Lower leg skin (tissue), 4 donors: ENCODE data around the gene ZCCHC17. TPM values are rescaled to one million over a fixed set of nuclear protein-coding genes. Genes with fewer than 3 reads are reported as not detected.

ENCODE experiments used
- DNase-seq, 2 donors: peaks; one replicate each; pipeline ENCODE4 v3.0.0-alpha.2; 2019; ENCODE audit warnings: low spot score in 2 of 2
- H3K4me3 ChIP-seq: fragments of 200-600 bp; sonication (generic); 2 replicates; pipeline ENCODE4 v1.5.1; 2017; ENCODE audit warnings: mild to moderate bottlenecking, low read depth; ENCODE audit not compliant: poor library complexity, severe bottlenecking
- POLR2A ChIP-seq, 2 donors: fragments of 450-650 bp; IDR thresholded peaks; one replicate each; pipeline ENCODE4 v1.6.1; 2016 to 2017; ENCODE audit warnings: antibody characterized with exemption in 2 of 2, mild to moderate bottlenecking in 1 of 2, moderate library complexity in 1 of 2
- WGBS, 2 donors: methylation state at CpG; one replicate each; pipeline ENCODE4 v1.1.5; 2018; 5-methylcytosine and 5-hydroxymethylcytosine counted together
- intact Hi-C: fragments of 100-400 bp; cut with DNase I; formaldehyde crosslinking; loops from one replicate; pipeline ENCODE4 v1.15.0; 2023; ENCODE audit warnings: low total_unique reads
- total RNA-seq, 4 donors: library from RNA; depleted of rRNA; stranded (reverse); fragments of >200 nt; gene quantifications; one replicate each; pipeline ENCODE4 v1.1.0, GENCODE V29; 2016
- TF ChIP-seq, protein P1 (sequence below), 3 donors: fragments of 450-650 bp; IDR thresholded peaks; one replicate each; pipeline ENCODE4 v1.5.1; 2016; ENCODE audit warnings: antibody characterized with exemption in 3 of 3, mild to moderate bottlenecking in 3 of 3, moderate library complexity in 2 of 3

Gene ZCCHC17
- total RNA-seq, 4 donors from 2014 or later: 14.9 to 23.2 (median 17.6) TPM

DNA sequence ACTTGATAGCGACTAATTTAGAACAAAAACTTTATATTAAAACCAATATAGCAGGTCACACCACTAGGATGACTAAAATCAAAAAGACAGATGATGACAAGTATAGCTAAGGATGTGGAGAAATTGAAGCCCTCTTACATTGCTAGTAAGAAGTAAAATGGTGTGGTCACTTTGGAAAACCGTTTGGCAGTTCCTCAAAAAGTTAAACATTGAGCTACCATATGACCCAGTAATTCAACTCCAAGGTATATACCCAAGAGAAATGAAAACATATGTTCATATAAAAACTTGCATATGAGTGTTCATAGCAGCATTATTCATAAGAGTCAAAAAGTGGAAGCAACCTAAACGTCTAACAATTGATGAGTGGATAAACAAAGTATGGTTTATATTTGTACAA is 103.1 kb downstream of the ZCCHC17 start:
- 52 to 56% methylated on average over 3 of the region's 3 CpGs for WGBS, 2 donors
- TF ChIP-seq, protein P1, sequence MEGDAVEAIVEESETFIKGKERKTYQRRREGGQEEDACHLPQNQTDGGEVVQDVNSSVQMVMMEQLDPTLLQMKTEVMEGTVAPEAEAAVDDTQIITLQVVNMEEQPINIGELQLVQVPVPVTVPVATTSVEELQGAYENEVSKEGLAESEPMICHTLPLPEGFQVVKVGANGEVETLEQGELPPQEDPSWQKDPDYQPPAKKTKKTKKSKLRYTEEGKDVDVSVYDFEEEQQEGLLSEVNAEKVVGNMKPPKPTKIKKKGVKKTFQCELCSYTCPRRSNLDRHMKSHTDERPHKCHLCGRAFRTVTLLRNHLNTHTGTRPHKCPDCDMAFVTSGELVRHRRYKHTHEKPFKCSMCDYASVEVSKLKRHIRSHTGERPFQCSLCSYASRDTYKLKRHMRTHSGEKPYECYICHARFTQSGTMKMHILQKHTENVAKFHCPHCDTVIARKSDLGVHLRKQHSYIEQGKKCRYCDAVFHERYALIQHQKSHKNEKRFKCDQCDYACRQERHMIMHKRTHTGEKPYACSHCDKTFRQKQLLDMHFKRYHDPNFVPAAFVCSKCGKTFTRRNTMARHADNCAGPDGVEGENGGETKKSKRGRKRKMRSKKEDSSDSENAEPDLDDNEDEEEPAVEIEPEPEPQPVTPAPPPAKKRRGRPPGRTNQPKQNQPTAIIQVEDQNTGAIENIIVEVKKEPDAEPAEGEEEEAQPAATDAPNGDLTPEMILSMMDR (IDR thresholded peaks at IDR 0.05): no peak
- no peak for TF ChIP-seq POLR2A (IDR thresholded peaks at IDR 0.05)
- intact Hi-C loops: no loop called here

DNA sequence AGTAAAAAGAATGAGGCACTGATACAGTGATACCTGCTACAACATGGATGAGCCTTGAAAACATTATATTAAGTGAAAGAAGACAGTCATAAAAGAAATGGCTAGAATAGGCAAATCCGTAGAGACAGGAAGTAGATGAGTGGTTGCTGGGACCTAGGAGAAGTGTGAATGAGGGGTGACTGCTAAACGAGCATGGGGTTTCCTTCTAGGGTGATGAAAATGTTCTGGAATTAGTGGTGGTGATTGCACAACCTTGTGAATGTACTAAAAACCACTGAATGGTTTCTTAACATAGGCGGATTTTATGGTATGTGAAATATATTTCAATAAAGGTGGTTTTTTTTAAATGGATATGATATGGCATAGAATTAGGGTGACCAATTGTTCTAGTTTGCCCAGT is 103.6 kb downstream of the ZCCHC17 start:
- no peak for DNase-seq
- intact Hi-C loops: no loop called here
- WGBS, 2 donors: 53 to 54% methylated on average over 3 of the region's 3 CpGs

More for the DNA sequence above, 103.1 kb downstream of the ZCCHC17 start:
- no peak overlapping the region for H3K4me3 ChIP-seq
- no peak for DNase-seq

DNA sequence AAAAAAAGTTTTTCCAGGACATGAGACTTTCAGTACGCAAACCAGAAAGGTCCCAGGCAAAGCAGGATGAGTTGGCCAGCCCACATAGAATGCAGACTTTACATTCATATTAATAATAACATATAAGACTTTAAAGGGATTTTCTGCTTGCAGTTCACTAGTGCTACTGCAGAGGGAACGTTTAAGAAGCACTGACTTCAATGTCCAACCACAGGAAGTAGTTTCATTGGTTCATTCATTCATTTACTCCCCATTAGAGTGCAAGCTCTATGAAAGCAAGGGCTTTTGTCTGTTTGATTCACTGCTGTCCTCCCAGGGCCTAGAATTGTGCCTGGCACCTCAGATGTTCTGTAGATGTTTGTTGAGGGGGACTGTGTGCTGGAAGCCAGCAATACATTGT is 104.4 kb downstream of the ZCCHC17 start:
- no peak overlapping the region for H3K4me3 ChIP-seq
- intact Hi-C loops: no loop called here
- DNase-seq: no peak
- 48 to 63% methylated on average over 2 of the region's 2 CpGs for WGBS, 2 donors
- TF ChIP-seq, protein P1 (IDR thresholded peaks at IDR 0.05): no peak
- TF ChIP-seq POLR2A (IDR thresholded peaks at IDR 0.05): no peak

More for the DNA sequence above, 103.6 kb downstream of the ZCCHC17 start:
- no peak overlapping the region for H3K4me3 ChIP-seq
- no peak for TF ChIP-seq POLR2A (IDR thresholded peaks at IDR 0.05)
- TF ChIP-seq, protein P1 (IDR thresholded peaks at IDR 0.05): no peak

DNA sequence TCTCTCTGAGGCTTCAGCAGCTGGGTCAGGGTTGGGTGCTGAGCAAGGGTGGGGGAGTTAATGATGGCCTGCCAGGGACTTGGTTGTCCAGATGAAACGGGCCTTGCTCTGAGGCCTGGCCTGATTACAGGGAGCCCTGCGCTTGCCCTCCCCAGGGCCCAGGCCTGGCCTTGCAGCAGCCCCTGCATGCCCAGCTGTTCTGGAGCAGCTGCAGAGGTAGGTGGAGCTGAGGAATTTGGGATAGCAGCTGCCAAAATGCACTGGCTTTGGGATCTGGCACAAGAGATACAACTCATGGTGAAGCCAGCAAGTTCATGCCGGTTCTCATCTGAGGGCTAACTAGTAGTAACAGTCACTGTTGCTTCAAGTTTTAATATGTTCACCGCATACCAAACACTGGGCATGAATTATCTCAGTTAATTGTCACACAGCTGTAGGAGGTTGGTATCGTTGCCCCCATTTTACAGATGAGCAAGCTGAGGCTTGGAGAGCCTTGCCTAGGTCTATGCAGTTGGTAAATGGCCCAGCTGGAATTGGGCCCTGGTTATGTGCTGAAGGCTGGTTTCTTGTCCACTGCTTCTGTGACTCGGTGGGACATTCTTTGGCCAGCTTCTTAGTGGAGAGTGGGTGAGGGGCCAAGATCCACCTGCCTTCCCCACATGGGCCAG is 108.9 kb downstream of the ZCCHC17 start:
- DNase-seq: no peak
- TF ChIP-seq, protein P1 (IDR thresholded peaks at IDR 0.05): no peak
- no peak for TF ChIP-seq POLR2A (IDR thresholded peaks at IDR 0.05)
- no peak overlapping the region for H3K4me3 ChIP-seq
- intact Hi-C loops: no loop called here
- 54 to 61% methylated on average over 6 of the region's 6 CpGs for WGBS, 2 donors

DNA sequence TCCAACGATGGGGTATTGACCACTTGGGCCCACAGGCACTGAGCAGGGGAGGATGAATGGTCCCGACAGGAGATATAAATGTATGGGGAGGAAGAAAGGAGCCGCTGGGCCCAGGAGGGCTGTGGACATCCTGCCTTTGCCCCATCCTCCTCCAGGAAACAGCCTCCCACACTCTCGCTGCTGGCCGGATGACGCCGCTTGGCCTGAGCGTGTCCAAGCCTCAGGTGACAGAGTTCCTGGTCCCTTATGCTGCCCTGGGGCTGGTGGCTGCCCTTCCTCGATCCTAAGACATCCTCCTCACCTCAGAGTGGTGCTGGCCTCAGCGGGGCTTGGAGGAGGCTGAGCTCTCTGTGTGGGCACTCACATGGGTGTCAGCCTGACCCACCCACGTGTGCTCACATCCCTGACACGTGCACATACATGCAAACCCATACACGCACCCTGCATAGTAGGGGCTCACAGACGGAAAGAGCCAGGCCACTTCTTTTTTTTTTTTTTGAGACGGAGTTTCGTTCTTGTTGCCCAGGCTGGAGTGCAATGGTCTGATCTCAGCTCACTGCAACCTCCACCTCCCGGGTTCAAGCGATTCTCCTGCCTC is 110.3 kb downstream of the ZCCHC17 start:
- intact Hi-C loops: no loop called here
- no peak overlapping the region for H3K4me3 ChIP-seq
- no peak for DNase-seq
- WGBS, 2 donors: 87 to 88% methylated on average over 18 of the region's 18 CpGs
- TF ChIP-seq POLR2A (IDR thresholded peaks at IDR 0.05): no peak

DNA sequence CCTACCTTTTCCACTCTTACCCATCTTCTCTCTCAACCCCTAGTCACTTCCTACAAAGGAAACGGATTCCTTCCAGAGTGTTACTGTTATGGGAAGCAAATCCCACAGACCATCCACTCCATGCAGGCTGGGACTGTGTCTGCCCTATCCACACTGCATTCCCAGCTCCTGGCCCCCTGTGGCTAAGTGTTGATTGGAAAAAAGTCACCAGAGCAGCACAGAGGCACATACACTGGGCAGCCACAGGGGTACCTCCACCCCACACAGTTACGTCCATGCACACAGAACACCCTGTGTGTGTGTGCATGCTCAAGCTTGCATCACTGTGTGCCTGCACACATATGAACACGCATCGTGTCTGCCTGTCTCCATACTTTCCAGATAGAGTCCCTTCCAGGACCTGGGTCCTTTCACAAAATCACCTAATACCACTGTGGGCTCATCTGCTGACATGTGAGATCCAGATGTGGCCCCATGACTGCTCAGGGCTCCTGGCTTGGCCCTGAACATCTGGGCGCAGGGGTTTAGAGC is 112.0 kb downstream of the ZCCHC17 start:
- intact Hi-C loops: no loop called here
- WGBS, 2 donors: 67% methylated on average over 5 of the region's 5 CpGs
- DNase-seq: no peak
- no peak overlapping the region for H3K4me3 ChIP-seq
- no peak for TF ChIP-seq POLR2A (IDR thresholded peaks at IDR 0.05)
- TF ChIP-seq, protein P1 (IDR thresholded peaks at IDR 0.05): no peak
